ENCODE measurements around the gene HDAC3.

HDAC3 gene

GRCh38 chr5:141636413-141637122 lies at the start of gene HDAC3, which contains the start of gene RELL2:
HDAC3 (minus strand) TSS chr5:141636849; CDS start chr5:141636790, 59 bp downstream.
RELL2 (plus strand) TSS chr5:141636997; CDS start chr5:141638226, 1,229 bp downstream.
- ChIA-PET POLR2A (interaction anchor here (0.6 to 2.0 kb wide), 12 partner anchors 11 to 1200 kb away, joined by 3 to 15 read pairs (median 3); partner anchors contain the start of gene DIAPH1), CTCF (interaction anchor here (0.6 to 11.9 kb wide), 7 partner anchors 10 to 1490 kb away, joined by 3 to 314 read pairs (median 21); partner anchors contain the start of gene DIAPH1)
- no peak for TF ChIP-seq CTCF (IDR thresholded peaks at IDR 0.05; ENCODE audit: insufficient read depth, low read length, missing control alignments)
- peak within 1 kb of the TSS; percentile 99 for H3K4me3 ChIP-seq (ENCODE audit: low read depth, low read length)
- no peak for DNase-seq (ENCODE audit: low read depth, low spot score)

GRCh38 chr5:141685591-141685990 lies 48.9 kb upstream of the HDAC3 start:
- POLR2A ChIA-PET, result no interaction called here
- no peak for TF ChIP-seq CTCF (IDR thresholded peaks at IDR 0.05; ENCODE audit: insufficient read depth, low read length, missing control alignments)
- CTCF ChIA-PET, result interaction anchor here (1.1 kb wide), 1 partner anchor 23 kb away, joined by 3 read pairs; no protein-coding TSS in a partner anchor

GRCh38 chr5:141683596-141684141 lies 47.0 kb upstream of the HDAC3 start:
- ChIA-PET CTCF (interaction anchor here (0.8 to 6.2 kb wide), 10 partner anchors 10 to 460 kb away, joined by 4 to 74 read pairs (median 10); partner anchors contain the start of gene RNF14), POLR2A (no interaction called here)
- no peak for TF ChIP-seq CTCF (IDR thresholded peaks at IDR 0.05; ENCODE audit: insufficient read depth, low read length, missing control alignments)
- DNase-seq (ENCODE audit: low read depth, low spot score), result no peak
- no peak overlapping the region for H3K4me3 ChIP-seq (ENCODE audit: low read depth, low read length)

More at GRCh38 chr5:141685591-141685990, 48.9 kb upstream of the HDAC3 start:
- H3K4me3 ChIP-seq (ENCODE audit: low read depth, low read length), result no peak overlapping the region
- DNase-seq (ENCODE audit: low read depth, low spot score), result no peak

GRCh38 chr5:141681695-141682641 lies 45.3 kb upstream of the HDAC3 start, which contains the start of gene ARAP3:
ARAP3 (minus strand) TSS chr5:141682230; CDS start chr5:141680486, 1,744 bp downstream.
- TF ChIP-seq CTCF (IDR thresholded peaks at IDR 0.05; ENCODE audit: insufficient read depth, low read length, missing control alignments), result no peak
- DNase-seq (ENCODE audit: low read depth, low spot score), result peak; percentile 37
- peak within 1 kb of the TSS; percentile 58 for H3K4me3 ChIP-seq (ENCODE audit: low read depth, low read length)
- CTCF ChIA-PET, result interaction anchor here (1.2 to 6.2 kb wide), 8 partner anchors 11 to 287 kb away, joined by 3 to 74 read pairs (median 14); partner anchors contain the start of genes DELE1 and RNF14
- POLR2A ChIA-PET, result interaction anchor here (1.2 kb wide), 1 partner anchor 13 kb away, joined by 6 read pairs; no protein-coding TSS in a partner anchor

GRCh38 chr5:141681295-141681694 lies 44.6 kb upstream of the HDAC3 start:
- peak overlapping the region; percentile 58 for H3K4me3 ChIP-seq (ENCODE audit: low read depth, low read length)
- ChIA-PET CTCF (interaction anchor here (0.9 to 6.2 kb wide), 8 partner anchors 12 to 287 kb away, joined by 3 to 74 read pairs (median 14); partner anchors contain the start of genes DIAPH1 and RNF14), POLR2A (interaction anchor here (1.2 kb wide), 1 partner anchor 12 kb away, joined by 6 read pairs; no protein-coding TSS in a partner anchor)
- no peak for DNase-seq (ENCODE audit: low read depth, low spot score)
- TF ChIP-seq CTCF (IDR thresholded peaks at IDR 0.05; ENCODE audit: insufficient read depth, low read length, missing control alignments), result no peak
